K562 (cell line): ENCODE results near the gene RPS6KA4. TPM values are rescaled to one million over a fixed set of nuclear protein-coding genes. Genes with fewer than 3 reads are reported as not detected.

Experiments
- DLX4 ChIP-seq: fragments of 250-450 bp; sonication (Bioruptor Pico); IDR thresholded peaks from 2 replicates; pipeline ENCODE4 v1.6.1; 2021; ENCODE audit warnings: mild to moderate bottlenecking
- E4F1 ChIP-seq: fragments of 250-450 bp; sonication (Bioruptor Pico); IDR thresholded peaks from 2 replicates; pipeline ENCODE4 v1.5.0; 2021; ENCODE audit warnings: mild to moderate bottlenecking, borderline replicate concordance
- HDAC2 ChIP-seq: fragments of 450-650 bp; IDR thresholded peaks from 2 replicates; pipeline ENCODE4 v1.6.1; 2016; ENCODE audit warnings: mild to moderate bottlenecking
- HMBOX1 ChIP-seq: sonication (generic); IDR thresholded peaks from 2 replicates; pipeline ENCODE4 v1.6.1; 2016
- KLF13 ChIP-seq: fragments of 450-650 bp; IDR thresholded peaks from 2 replicates; pipeline ENCODE4 v1.6.1; 2016; ENCODE audit warnings: missing genetic modification characterization, low read depth, mild to moderate bottlenecking, missing compliant biosample characterization, moderate library complexity, borderline replicate concordance
- NFE2L1 ChIP-seq: fragments of 450-650 bp; IDR thresholded peaks from 2 replicates; pipeline ENCODE4 v1.6.1; 2016; ENCODE audit warnings: missing genetic modification characterization, low read depth, mild to moderate bottlenecking, missing compliant biosample characterization, moderate library complexity, borderline replicate concordance
- NUFIP1 ChIP-seq: fragments of 450-650 bp; IDR thresholded peaks from 2 replicates; pipeline ENCODE4 v1.6.1; 2018; ENCODE audit not compliant: partially characterized antibody
- SIX5 ChIP-seq, 2 experiments: IDR thresholded peaks; 2 replicates each; pipeline ENCODE4 v1.6.1; 2011; ENCODE audit warnings: low read length in 2 of 2, borderline replicate concordance in 1 of 2, low read depth in 1 of 2, mild to moderate bottlenecking in 1 of 2, moderate library complexity in 1 of 2; ENCODE audit not compliant: insufficient read depth in 1 of 2
- TEAD1 ChIP-seq, 2 experiments: fragments of 450-650 bp in 1 of 2; sonication (generic) in 1 of 2; formaldehyde crosslinking; IDR thresholded peaks; 2 replicates each; pipeline versions ENCODE4 v1.4.0 to v1.8.0; 2020 to 2022; ENCODE audit warnings: mild to moderate bottlenecking in 2 of 2, missing genetic modification reagents in 1 of 2
- THRA ChIP-seq: fragments of 450-650 bp; IDR thresholded peaks from 2 replicates; pipeline ENCODE4 v1.6.1; 2017; ENCODE audit warnings: mild to moderate bottlenecking, moderate library complexity
- THRB ChIP-seq: fragments of 450-650 bp; formaldehyde crosslinking; conservative IDR thresholded peaks from 2 replicates; pipeline ENCODE4 v1.4.0; 2022; ENCODE audit warnings: mild to moderate bottlenecking, missing genetic modification characterization
- ZBTB9 ChIP-seq: fragments of 450-650 bp; formaldehyde crosslinking; IDR thresholded peaks from 2 replicates; pipeline ENCODE4 v1.4.0; 2020; ENCODE audit warnings: mild to moderate bottlenecking, moderate library complexity
- ZNF280A ChIP-seq: fragments of 450-650 bp; IDR thresholded peaks from 2 replicates; pipeline ENCODE4 v1.6.1; 2018; ENCODE audit warnings: mild to moderate bottlenecking, low read depth; ENCODE audit not compliant: partially characterized antibody
- ZNF395 ChIP-seq: fragments of 200-800 bp; sonication (Bioruptor generic); IDR thresholded peaks from 2 replicates; pipeline ENCODE4 v1.6.1; 2017; ENCODE audit warnings: missing genetic modification characterization, missing compliant biosample characterization
- ZNF764 ChIP-seq: fragments of 250-450 bp; sonication (Bioruptor Pico); IDR thresholded peaks from 2 replicates; pipeline ENCODE4 v1.4.0; 2020; ENCODE audit warnings: low read depth, mild to moderate bottlenecking, moderate library complexity
- ZNF780A ChIP-seq: fragments of 250-450 bp; sonication (Bioruptor Pico); IDR thresholded peaks from 2 replicates; pipeline ENCODE4 v1.5.0; 2021; ENCODE audit warnings: mild to moderate bottlenecking
- polyA plus RNA-seq, 8 experiments: library from polyadenylated mRNA; depleted of rRNA in 4 of 8; stranded (reverse) in 5 of 8; unstranded in 3 of 8; fragments of >200 nt; fragmentation: Nextera tagmentation in 2 of 8; fragmentation: Illumina TruSeq in 1 of 8; extraction: Ambion mirVana in 2 of 8; extraction: Trizol in 1 of 8; gene quantifications; 2 replicates each; pipeline versions ENCODE4 v1.2.1 to v1.2.3, GENCODE V29; 2011 to 2014; ENCODE audit warnings: inconsistent platforms in 1 of 8, missing spikeins in 1 of 8
- total RNA-seq, 7 experiments: library from RNA; depleted of rRNA in 6 of 7; stranded (reverse); fragments of >200 nt in 6 of 7; fragmentation: Illumina TruSeq in 2 of 7; extraction: Trizol in 2 of 7; gene quantifications; 2 replicates each; pipeline versions ENCODE4 v1.2.1 to v1.2.3, GENCODE V29; 2011 to 2021; ENCODE audit warnings: low replicate concordance in 1 of 7

RPS6KA4 gene
- total and polyA plus RNA-seq, 9 of the 15 experiments (the other 6 are each of a cell fraction or from before 2014, with no cell fraction given) = 0.15 to 23.8 (median 9.8) TPM

GRCh38 chr11:64358536-64358906 is 441 bp upstream of the RPS6KA4 start (continued):
- no peak for TF ChIP-seq TEAD1 (CRISPR knock-in tag; IDR thresholded peaks at IDR 0.05)
- TF ChIP-seq ZNF395 (CRISPR knock-in tag) = peak; percentile 84; the same call in 1 of the 2 replicates
- no peak for TF ChIP-seq HDAC2
- TF ChIP-seq SIX5 (IDR thresholded peaks at IDR 0.05; ENCODE audit: borderline replicate concordance in 1 of 2, insufficient read depth in 1 of 2, low read depth in 1 of 2, low read length in 2 of 2) = no peak
- no peak for TF ChIP-seq NUFIP1
- TF ChIP-seq THRB (CRISPR knock-in tag) = no peak
- TF ChIP-seq ZBTB9 = 0 out of 2 replicates have a peak, but pooled peaks have one; percentile 5
- TF ChIP-seq KLF13 (tag) = 0 out of 2 replicates have a peak, but pooled peaks have one; percentile 6
- no peak for TF ChIP-seq HMBOX1
- no peak for TF ChIP-seq ZNF280A
- TF ChIP-seq ZNF780A (CRISPR knock-in tag) = no peak
- TF ChIP-seq NFE2L1 (tag) = no peak
- TF ChIP-seq ZNF764 (CRISPR knock-in tag) = no peak
- no peak for TF ChIP-seq E4F1
- TF ChIP-seq THRA = no peak
- TF ChIP-seq DLX4 (CRISPR knock-in tag) = no peak
